GM12878 (cell line): ENCODE data around the gene DNAH2. TPM values are rescaled to one million over a fixed set of nuclear protein-coding genes. Genes with fewer than 3 reads are reported as not detected.
A peak's percentile ranks its signal among the peaks of the same experiment; 100 is the strongest.

Source experiments
- BACH1 ChIP-seq: fragments of 450-650 bp; IDR thresholded peaks from 2 replicates; pipeline ENCODE4 v1.6.1; 2017; ENCODE audit warnings: mild to moderate bottlenecking, borderline replicate concordance
- BMI1 ChIP-seq: fragments of 450-650 bp; IDR thresholded peaks from 2 replicates; pipeline ENCODE4 v1.6.1; 2016; ENCODE audit warnings: mild to moderate bottlenecking, moderate library complexity, borderline replicate concordance
- CHD1 ChIP-seq: IDR thresholded peaks from 2 replicates; pipeline ENCODE4 v1.6.1; 2012; ENCODE audit warnings: low read depth, low read length, improper control_type of control experiment
- CREB1 ChIP-seq: IDR thresholded peaks from 2 replicates; pipeline ENCODE4 v1.6.1; 2012; ENCODE audit warnings: low read depth, mild to moderate bottlenecking, inconsistent platforms
- CREM ChIP-seq: IDR thresholded peaks from 2 replicates; pipeline ENCODE4 v1.6.1; 2014; ENCODE audit warnings: antibody characterized with exemption, low read depth
- FOXM1 ChIP-seq: IDR thresholded peaks from 2 replicates; pipeline ENCODE4 v1.6.1; 2012; ENCODE audit warnings: low read depth, mild to moderate bottlenecking, inconsistent platforms, low read length, moderate library complexity
- GABPA ChIP-seq: IDR thresholded peaks from 2 replicates; pipeline ENCODE4 v1.6.1; 2014; ENCODE audit warnings: antibody characterized with exemption, low read depth, mild to moderate bottlenecking, inconsistent platforms
- HDAC2 ChIP-seq: fragments of 200-600 bp; sonication (generic); IDR thresholded peaks from 2 replicates; pipeline ENCODE4 v1.6.1; 2017
- JUNB ChIP-seq: IDR thresholded peaks from 2 replicates; pipeline ENCODE4 v1.6.1; 2016; ENCODE audit warnings: antibody characterized with exemption, mild to moderate bottlenecking
- KDM1A ChIP-seq: fragments of 200-600 bp; sonication (generic); IDR thresholded peaks from 2 replicates; pipeline ENCODE4 v1.6.1; 2016; ENCODE audit warnings: borderline replicate concordance
- LARP7 ChIP-seq: fragments of 450-650 bp; IDR thresholded peaks from 2 replicates; pipeline ENCODE4 v1.6.1; 2017; ENCODE audit warnings: mild to moderate bottlenecking
- MTA3 ChIP-seq: IDR thresholded peaks from 2 replicates; pipeline ENCODE4 v1.6.1; 2012; ENCODE audit warnings: low read length, inconsistent platforms, borderline replicate concordance
- MYC ChIP-seq: IDR thresholded peaks from 2 replicates; pipeline ENCODE4 v1.6.1; 2011; ENCODE audit warnings: mild to moderate bottlenecking, low read length, moderate library complexity, inconsistent platforms; ENCODE audit not compliant: insufficient read depth, insufficient replicate concordance, insufficient read length, severe bottlenecking
- NFXL1 ChIP-seq: fragments of 450-650 bp; IDR thresholded peaks from 2 replicates; pipeline ENCODE4 v1.6.1; 2017; ENCODE audit warnings: antibody characterized with exemption, mild to moderate bottlenecking, borderline replicate concordance
- NRF1 ChIP-seq: conservative IDR thresholded peaks from 2 replicates; pipeline ENCODE4 v1.6.1; 2011; ENCODE audit warnings: mild to moderate bottlenecking, low read depth, low read length, improper control_type of control experiment
- PAX5 ChIP-seq: IDR thresholded peaks from 2 replicates; pipeline ENCODE4 v1.6.1; 2011; ENCODE audit warnings: low read depth, low read length, borderline replicate concordance
- RAD21 ChIP-seq: IDR thresholded peaks from 2 replicates; pipeline ENCODE4 v1.6.1; 2011; ENCODE audit warnings: mild to moderate bottlenecking, low read depth, low read length, moderate library complexity; ENCODE audit not compliant: insufficient read depth
- RBBP5 ChIP-seq: fragments of 200-600 bp; sonication (generic); conservative IDR thresholded peaks from 2 replicates; pipeline ENCODE4 v1.6.1; 2016
- RUNX3 ChIP-seq: IDR thresholded peaks from 2 replicates; pipeline ENCODE4 v1.6.1; 2012; ENCODE audit warnings: low read length, inconsistent platforms
- SMAD1 ChIP-seq: fragments of 450-650 bp; IDR thresholded peaks from 2 replicates; pipeline ENCODE4 v1.6.1; 2018; ENCODE audit warnings: mild to moderate bottlenecking, low read depth; ENCODE audit not compliant: partially characterized antibody
- SP1 ChIP-seq: IDR thresholded peaks from one replicate; pipeline ENCODE4 v1.6.1; 2011; ENCODE audit warnings: low read depth, low read length
- TBL1XR1 ChIP-seq: IDR thresholded peaks from 2 replicates; pipeline ENCODE4 v1.6.1; 2012; ENCODE audit warnings: low read depth, low read length, improper control_type of control experiment
- ZBED1 ChIP-seq: IDR thresholded peaks from 2 replicates; pipeline ENCODE4 v1.6.1; 2016; ENCODE audit warnings: borderline replicate concordance
- ZNF217 ChIP-seq: fragments of 450-650 bp; IDR thresholded peaks from 2 replicates; pipeline ENCODE4 v1.6.1; 2017; ENCODE audit warnings: antibody characterized with exemption, mild to moderate bottlenecking
- ZNF274 ChIP-seq: IDR thresholded peaks from one replicate; pipeline ENCODE4 v1.8.0; 2011; ENCODE audit not compliant: insufficient read length, insufficient read depth
- polyA plus RNA-seq, 11 experiments: library from polyadenylated mRNA; depleted of rRNA in 4 of 11; unstranded in 6 of 11; stranded (reverse) in 5 of 11; fragments of >200 nt; fragmentation: Nextera tagmentation in 4 of 11; fragmentation: Illumina TruSeq in 1 of 11; extraction: Ambion mirVana in 4 of 11; extraction: Trizol in 1 of 11; gene quantifications; 1 replicate in 1 of 11; 2 replicates in 10 of 11; pipeline versions ENCODE4 v1.2.1 to v1.2.3, GENCODE V29; 2011 to 2016; ENCODE audit warnings: inconsistent platforms in 2 of 11, missing spikeins in 2 of 11, low read depth in 1 of 11
- total RNA-seq, 4 experiments: library from RNA; depleted of rRNA in 3 of 4; stranded (reverse); fragments of >200 nt in 3 of 4; fragmentation: Illumina TruSeq in 1 of 4; extraction: Trizol in 1 of 4; gene quantifications; 2 replicates each; pipeline versions ENCODE4 v1.2.1 to v1.2.3, GENCODE V29; 2013 to 2021
- TF ChIP-seq, protein P1 (sequence below): IDR thresholded peaks from 2 replicates; pipeline ENCODE4 v1.6.1; 2012; ENCODE audit warnings: improper control_type of control experiment, low read depth, low read length; ENCODE audit not compliant: insufficient replicate concordance
- TF ChIP-seq, protein P2 (sequence below): IDR thresholded peaks from 2 replicates; pipeline ENCODE4 v1.6.1; 2011; ENCODE audit warnings: low read depth, low read length, improper control_type of control experiment, borderline replicate concordance
- TF ChIP-seq, protein P3 (sequence below): IDR thresholded peaks from 2 replicates; pipeline ENCODE4 v1.6.1; 2011; ENCODE audit warnings: low read depth, mild to moderate bottlenecking, low read length, moderate library complexity, borderline replicate concordance; ENCODE audit errors: extremely low read depth

DNAH2 gene
- total and polyA plus RNA-seq, 10 of the 15 experiments (the other 5 are each of a cell fraction or from before 2014, with no cell fraction given): not detected

DNA sequence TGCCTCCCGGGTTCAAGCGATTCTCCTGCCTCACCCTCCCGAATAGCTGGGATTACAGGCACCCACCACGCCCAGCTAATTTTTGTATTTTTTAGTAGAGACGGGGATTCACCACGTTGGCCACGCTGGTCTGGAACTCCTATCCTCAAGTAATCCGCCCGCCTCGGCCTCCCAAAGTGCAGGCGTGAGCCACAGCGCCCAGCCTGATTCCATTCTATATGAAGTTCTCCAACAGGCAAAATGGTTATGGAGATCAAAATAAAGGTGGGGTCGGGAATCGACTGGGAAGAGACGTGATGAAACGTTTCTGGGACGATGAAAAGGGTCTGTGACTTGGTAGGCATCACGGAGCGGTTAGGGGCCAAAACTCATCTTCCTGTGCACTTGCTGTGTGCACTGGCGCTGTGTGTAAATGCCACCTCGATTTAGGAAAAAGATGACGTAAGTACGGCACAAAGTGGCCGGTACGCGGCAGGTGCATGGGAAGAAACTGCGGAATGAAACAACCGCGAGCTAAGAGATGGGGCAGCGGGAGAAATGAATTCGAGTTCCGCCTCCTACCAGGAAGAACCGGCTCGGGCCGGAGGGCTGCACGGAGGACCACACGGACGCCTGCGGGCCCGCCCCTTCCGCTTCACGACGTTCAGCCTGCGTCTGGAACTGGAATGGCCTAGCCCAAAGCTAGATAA lies 31.9 kb upstream of the DNAH2 start (continued):
- TF ChIP-seq MTA3: 0 out of 2 replicates have a peak, but pooled peaks have one; percentile 10
- TF ChIP-seq ZNF217: no peak
- TF ChIP-seq PAX5: no peak; the same call in 1 of the 2 replicates
- TF ChIP-seq NFXL1: no peak
- peak; percentile 42; the same call in 1 of the 2 replicates for TF ChIP-seq LARP7
- TF ChIP-seq JUNB: no peak
- TF ChIP-seq HDAC2: no peak
- TF ChIP-seq TBL1XR1: no peak
- no peak for TF ChIP-seq ZNF274
- no peak; the same call in 1 of the 2 replicates for TF ChIP-seq RUNX3
- no peak for TF ChIP-seq RBBP5
- TF ChIP-seq, protein P1, sequence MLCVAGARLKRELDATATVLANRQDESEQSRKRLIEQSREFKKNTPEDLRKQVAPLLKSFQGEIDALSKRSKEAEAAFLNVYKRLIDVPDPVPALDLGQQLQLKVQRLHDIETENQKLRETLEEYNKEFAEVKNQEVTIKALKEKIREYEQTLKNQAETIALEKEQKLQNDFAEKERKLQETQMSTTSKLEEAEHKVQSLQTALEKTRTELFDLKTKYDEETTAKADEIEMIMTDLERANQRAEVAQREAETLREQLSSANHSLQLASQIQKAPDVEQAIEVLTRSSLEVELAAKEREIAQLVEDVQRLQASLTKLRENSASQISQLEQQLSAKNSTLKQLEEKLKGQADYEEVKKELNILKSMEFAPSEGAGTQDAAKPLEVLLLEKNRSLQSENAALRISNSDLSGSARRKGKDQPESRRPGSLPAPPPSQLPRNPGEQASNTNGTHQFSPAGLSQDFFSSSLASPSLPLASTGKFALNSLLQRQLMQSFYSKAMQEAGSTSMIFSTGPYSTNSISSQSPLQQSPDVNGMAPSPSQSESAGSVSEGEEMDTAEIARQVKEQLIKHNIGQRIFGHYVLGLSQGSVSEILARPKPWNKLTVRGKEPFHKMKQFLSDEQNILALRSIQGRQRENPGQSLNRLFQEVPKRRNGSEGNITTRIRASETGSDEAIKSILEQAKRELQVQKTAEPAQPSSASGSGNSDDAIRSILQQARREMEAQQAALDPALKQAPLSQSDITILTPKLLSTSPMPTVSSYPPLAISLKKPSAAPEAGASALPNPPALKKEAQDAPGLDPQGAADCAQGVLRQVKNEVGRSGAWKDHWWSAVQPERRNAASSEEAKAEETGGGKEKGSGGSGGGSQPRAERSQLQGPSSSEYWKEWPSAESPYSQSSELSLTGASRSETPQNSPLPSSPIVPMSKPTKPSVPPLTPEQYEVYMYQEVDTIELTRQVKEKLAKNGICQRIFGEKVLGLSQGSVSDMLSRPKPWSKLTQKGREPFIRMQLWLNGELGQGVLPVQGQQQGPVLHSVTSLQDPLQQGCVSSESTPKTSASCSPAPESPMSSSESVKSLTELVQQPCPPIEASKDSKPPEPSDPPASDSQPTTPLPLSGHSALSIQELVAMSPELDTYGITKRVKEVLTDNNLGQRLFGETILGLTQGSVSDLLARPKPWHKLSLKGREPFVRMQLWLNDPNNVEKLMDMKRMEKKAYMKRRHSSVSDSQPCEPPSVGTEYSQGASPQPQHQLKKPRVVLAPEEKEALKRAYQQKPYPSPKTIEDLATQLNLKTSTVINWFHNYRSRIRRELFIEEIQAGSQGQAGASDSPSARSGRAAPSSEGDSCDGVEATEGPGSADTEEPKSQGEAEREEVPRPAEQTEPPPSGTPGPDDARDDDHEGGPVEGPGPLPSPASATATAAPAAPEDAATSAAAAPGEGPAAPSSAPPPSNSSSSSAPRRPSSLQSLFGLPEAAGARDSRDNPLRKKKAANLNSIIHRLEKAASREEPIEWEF: no peak
- peak; percentile 44; the same call in 1 of the 2 replicates for TF ChIP-seq BACH1
- TF ChIP-seq, protein P2, sequence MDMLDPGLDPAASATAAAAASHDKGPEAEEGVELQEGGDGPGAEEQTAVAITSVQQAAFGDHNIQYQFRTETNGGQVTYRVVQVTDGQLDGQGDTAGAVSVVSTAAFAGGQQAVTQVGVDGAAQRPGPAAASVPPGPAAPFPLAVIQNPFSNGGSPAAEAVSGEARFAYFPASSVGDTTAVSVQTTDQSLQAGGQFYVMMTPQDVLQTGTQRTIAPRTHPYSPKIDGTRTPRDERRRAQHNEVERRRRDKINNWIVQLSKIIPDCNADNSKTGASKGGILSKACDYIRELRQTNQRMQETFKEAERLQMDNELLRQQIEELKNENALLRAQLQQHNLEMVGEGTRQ: no peak
- peak; percentile 75 for TF ChIP-seq SP1
- TF ChIP-seq KDM1A: no peak
- no peak for TF ChIP-seq CHD1
- no peak for TF ChIP-seq BMI1
- TF ChIP-seq CREB1: peak; percentile 55
- TF ChIP-seq NRF1: no peak
- TF ChIP-seq GABPA: peak; percentile 86
- no peak for TF ChIP-seq MYC
- no peak for TF ChIP-seq RAD21
- no peak for TF ChIP-seq ZBED1
- TF ChIP-seq CREM: peak; percentile 63
- 0 out of 2 replicates have a peak, but pooled peaks have one; percentile 14 for TF ChIP-seq FOXM1
- TF ChIP-seq, protein P3, sequence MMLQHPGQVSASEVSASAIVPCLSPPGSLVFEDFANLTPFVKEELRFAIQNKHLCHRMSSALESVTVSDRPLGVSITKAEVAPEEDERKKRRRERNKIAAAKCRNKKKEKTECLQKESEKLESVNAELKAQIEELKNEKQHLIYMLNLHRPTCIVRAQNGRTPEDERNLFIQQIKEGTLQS: no peak
- TF ChIP-seq SMAD1: no peak
